GM12801 (cell line): ENCODE measurements around the gene BLOC1S4.

ENCODE experiments used
- TF ChIP-seq, protein P1 (sequence below): IDR thresholded peaks from one replicate; pipeline ENCODE4 v1.5.1; 2011; ENCODE audit warnings: control low read depth; ENCODE audit not compliant: insufficient read length; ENCODE audit errors: extremely low read depth

BLOC1S4 gene

DNA sequence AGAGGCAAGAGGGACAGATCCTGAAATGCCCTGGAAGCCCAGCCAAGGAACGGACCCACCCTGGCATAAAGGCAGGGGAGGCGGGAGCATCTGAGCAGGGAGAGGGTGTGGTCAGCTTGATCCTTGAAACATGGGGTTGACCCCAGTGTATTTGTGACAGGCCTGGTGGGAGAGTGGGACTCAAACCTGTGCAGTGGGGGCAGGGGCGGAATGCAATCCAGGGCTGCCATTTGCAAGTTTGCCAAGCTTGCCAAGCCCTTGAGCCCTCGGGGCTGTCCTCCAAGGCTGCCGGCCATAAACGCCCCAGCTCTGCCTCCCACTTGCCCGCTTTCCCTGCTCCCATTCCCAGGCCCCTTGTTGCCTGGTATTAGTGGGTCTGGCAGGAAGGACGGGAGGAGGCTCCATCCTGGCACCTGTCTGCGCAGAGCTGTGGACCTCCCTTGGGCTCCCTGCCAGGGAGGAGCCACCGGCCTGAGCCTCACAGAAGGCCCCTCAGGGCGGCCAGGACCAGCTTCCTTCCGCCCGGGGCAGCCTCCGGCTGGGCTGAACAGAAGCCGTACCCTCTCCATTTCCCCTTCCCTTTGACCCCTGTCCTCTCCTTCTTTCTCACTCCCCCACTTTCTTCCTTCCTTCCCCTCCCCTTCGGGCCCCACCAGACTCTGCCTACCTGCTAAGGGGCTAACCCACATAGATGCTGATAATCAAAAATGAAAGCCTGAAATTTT is 21.6 kb upstream of the BLOC1S4 start:
- TF ChIP-seq, protein P1, sequence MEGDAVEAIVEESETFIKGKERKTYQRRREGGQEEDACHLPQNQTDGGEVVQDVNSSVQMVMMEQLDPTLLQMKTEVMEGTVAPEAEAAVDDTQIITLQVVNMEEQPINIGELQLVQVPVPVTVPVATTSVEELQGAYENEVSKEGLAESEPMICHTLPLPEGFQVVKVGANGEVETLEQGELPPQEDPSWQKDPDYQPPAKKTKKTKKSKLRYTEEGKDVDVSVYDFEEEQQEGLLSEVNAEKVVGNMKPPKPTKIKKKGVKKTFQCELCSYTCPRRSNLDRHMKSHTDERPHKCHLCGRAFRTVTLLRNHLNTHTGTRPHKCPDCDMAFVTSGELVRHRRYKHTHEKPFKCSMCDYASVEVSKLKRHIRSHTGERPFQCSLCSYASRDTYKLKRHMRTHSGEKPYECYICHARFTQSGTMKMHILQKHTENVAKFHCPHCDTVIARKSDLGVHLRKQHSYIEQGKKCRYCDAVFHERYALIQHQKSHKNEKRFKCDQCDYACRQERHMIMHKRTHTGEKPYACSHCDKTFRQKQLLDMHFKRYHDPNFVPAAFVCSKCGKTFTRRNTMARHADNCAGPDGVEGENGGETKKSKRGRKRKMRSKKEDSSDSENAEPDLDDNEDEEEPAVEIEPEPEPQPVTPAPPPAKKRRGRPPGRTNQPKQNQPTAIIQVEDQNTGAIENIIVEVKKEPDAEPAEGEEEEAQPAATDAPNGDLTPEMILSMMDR, result no peak

DNA sequence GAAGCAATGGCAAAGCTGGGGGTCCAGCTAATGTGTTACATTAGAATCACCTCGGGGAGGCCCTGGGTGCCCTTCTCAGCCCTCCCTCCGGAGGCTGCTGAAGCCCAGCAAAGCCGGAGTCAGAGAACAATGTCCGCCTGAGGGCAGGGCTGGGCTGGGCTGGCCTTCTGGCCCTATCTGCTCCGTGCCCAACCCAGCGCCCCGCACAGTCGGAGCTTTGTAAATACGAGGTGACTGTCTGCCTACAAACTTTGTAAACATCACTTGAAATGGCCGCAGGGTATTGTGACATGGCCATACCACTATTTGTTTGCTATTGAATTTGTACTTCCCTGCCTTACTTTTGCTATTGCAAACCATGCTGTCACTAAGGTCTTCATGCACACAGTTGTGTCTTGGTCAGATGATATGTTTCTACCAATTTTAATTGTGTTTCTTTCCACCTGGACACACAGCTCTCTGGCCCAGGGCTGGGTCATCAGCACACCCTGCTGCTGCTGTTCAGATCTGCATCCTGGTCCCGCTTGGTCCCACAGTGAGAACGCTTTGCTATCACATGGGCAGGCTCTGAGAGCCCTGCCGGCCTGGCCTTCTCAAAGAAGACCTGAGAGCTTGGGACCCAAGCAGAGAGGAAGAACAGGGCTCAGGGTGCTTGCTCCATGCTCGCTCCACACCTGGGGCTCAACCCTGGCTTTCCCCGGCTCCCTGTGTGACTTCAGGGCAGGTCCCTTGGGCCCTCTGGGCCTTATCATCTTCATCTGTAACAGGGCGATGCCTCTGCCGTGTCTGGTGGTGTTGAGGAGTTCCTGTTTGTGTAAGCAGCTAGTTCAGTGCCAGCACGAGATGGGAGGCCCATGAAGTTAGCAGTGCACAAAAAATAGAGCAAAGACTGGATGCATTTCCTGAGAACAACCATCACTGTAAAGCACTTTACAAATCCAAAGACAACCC is 20.0 kb upstream of the BLOC1S4 start:
- TF ChIP-seq, protein P1, result no peak

- TF ChIP-seq, protein P1, result no peak
Observed at GRCh38 chr4:6696611-6697010, 19.4 kb upstream of the BLOC1S4 start.

DNA sequence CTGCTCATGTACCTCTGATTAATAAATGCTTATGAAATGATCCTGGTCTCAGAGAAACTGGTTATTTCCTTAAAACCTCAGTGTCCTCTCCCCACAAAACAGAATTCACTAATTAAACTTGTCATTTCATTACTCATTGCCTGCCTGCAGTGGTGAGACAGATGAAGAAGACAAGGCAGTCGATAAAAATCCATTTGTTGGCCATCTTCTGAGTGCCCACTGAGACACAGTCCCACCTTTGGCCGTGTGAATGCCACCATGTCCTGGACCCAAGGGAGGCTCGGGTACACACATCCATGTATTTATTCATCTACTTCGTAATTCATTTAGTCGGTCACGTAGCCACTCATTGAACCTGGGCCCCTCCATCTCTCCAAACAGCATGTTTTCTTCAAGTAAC is 18.8 kb upstream of the BLOC1S4 start:
- TF ChIP-seq, protein P1, result no peak

DNA sequence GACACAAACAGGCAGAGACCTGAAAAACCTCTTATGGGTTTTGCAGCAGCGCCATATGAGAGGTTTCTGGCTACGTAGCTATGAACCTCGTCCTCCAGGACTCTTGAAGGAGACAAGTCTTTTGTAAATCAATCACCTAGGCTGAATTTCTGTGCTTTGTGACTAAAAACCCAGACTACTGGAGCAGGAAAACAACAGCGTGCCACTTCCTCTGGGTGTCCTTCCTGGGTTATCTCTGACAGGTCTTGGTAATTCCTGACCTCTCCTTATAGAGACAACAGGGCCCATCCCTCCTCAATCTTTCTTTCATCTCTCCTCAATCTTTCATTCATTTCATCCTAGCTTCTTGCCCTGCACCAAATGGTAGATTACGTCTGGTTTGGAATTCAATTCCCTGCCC is 16.6 kb upstream of the BLOC1S4 start:
- TF ChIP-seq, protein P1, result no peak

DNA sequence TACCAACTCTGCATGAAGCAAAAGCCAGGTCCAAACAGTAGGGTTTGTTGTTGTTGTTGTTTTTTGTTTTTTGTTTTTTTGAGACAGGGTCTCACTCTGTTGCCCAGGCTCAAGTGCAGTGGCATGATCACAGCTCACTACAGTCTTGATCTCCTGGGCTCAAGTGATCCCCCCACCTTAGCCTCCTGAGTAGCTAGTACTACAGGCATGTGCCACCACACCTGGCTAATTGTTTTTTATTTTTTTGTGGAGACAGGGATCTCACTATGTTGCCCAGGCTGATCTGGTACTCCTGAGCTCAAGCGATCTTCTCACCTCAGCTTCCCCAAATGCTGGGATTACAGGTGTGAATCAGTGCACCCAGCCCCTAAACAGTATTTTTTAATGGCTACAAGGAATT is 16.1 kb upstream of the BLOC1S4 start:
- TF ChIP-seq, protein P1, result no peak

- TF ChIP-seq, protein P1, result no peak
Observed at GRCh38 chr4:6701371-6701770, 14.6 kb upstream of the BLOC1S4 start.
